ENCODE measurements around the gene ADAP1.
A peak's percentile ranks its signal among the peaks of the same experiment; 100 is the strongest.

The ADAP1 gene

DNA sequence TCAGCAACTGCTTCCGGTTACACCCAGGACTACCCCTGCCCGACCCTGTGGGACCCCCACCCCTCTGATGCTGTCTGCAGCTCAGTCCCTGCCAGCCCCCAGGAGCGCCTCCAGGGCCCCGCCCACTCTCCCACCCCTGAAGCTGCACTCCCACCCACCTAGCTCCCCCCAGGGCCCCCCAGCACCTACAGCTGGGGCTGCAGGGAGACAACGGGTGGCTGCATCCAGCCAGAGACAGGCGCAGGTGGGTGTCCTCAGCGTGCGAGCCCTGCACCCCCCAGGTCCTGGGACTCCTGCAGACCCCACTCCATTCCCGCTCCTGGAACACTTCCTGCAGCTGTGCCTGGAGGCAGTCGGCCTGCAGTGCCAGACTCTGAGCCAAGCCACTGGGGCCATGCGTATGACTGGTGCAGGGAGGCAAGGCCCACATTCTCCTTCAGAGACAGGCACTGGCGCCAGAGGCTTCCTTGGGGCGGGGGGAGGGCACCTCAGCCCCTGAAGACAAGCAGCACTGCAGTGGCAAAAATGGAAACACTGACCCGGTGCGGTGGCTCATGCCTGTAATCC lies 34.6 kb upstream of the ADAP1 start:
- no peak for DNase-seq

DNA sequence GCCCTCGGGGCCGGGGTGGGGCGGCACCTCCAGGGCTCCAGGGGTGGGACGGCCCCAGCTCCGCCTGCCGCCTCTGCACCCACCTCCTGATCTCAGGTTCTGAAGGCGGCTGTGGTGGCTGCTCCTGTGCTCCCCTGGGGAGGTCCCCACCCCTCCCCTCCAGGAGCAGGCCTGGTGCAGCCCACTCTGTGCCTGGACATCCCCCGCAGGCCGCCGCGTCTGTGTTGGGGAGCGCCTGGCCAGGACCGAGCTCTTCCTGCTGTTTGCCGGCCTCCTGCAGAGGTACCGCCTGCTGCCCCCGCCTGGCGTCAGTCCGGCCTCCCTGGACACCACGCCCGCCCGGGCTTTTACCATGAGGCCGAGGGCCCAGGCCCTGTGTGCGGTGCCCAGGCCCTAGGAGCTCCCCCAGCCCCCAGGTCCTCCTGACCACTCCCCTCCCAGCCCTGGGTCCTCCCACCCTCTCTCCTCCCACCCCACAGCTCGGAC lies 34.0 kb upstream of the ADAP1 start:
- DNase-seq = no peak

DNA sequence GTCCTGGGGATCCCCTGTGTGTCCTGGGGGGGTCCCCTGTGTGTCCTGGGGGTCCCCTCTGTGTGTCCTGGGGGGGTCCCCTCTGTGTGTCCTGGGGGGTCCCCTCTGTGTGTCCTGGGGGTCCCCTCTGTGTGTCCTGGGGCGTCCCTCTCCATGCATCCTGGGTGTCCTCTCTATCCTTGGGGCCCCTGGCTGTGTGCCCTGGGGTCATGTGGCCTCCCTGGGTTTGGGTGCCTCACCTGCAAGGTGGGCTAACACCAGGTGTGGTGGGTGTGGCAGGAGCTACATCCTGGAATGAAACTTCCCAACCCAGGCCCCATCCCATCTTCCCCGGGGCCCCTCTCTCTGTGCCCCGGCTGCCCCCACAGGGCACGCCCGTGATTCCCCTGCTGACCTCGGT lies 33.4 kb upstream of the ADAP1 start:
- no peak for DNase-seq

DNA sequence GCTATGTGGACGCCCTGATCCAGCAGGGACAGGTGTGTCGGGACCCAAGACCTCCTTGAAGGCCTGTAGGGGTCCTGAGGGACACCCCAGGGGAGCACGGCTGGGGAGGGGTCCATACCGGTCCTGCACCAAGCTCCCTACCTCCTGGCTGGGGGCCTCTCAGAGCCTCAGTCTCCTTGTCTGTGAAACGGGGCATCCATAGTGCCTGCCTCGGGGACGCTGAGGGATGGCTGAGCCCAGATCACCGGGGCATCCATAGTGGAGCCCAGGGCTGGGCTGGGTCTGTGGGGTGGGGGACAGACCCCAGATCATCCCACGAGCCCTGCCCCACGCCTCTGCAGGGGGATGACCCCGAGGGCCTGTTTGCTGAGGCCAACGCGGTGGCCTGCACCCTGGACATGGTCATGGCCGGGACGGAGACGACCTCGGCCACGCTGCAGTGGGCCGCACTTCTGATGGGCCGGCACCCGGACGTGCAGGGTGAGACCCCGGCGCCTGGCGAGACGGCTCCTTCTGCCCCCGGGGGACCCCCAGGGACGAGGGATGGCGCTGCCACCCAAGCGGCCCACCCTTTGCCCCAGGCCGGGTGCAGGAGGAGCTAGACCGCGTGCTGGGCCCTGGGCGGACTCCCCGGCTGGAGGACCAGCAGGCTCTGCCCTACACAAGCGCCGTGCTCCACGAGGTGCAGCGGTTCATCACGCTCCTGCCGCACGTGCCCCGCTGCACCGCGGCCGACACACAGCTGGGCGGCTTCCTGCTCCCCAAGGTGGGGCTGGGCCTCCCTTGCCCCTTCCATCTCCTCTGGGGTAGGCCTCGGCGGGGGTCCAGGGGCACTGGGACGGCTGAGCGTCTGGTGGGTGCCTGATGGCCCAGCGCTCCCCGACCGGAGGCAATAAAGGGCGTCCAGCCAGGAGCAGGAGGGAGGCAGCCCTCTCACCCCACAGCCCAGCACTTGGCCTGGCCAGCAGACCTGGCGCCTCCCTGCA lies 32.6 kb upstream of the ADAP1 start:
- no peak for DNase-seq

DNA sequence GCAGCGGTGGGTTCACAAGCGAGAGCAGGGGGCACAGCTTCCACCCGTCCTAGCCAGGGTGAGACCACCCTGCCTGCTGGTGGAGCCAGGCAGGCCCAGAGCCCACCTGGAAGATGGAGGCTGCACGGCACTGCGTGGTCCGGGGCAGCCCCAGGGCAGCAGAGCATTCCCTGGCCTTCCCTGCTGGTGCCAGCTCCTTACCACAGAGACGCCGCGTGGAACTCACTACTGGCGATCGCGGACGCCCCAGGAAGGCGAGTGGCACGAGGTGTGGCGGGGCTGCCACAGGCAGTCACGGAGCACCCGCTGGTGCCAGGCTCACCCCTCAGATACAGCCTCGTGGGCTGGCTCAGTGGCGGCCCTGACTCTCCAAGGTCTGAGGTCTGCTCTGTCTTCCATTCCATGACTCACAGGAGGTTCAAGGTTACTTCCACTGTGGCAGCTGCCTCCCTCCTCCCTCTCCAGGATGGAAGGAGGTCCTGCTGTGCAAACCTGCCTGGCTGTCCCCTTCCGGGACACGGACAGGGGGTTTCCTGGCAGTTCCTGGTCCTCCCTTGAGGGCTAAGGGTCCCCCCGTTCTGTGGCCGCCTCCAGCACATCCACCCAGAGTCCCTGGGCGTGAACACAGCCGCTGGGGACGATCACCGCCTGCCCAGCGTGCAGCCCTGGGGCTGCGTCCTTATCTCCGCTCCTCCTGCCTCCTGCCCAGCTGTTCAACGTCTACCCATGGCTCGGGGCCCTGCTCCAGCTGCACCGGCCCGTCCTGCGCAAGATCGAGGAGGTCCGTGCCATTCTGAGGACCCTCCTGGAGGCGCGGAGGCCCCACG lies 31.6 kb upstream of the ADAP1 start:
- DNase-seq = no peak

DNA sequence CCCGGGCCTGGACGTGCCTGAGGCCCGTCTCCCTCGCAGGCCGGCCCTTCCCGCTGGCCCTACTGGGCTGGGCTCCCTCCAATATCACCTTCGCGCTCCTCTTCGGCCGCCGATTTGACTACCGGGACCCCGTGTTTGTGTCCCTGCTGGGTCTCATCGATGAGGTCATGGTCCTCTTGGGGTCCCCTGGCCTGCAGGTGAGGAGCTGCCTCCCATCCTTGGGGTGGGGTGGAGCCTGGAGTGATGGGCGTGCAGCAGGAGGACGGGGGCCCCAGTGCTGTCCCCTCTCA lies 30.6 kb upstream of the ADAP1 start:
- DNase-seq = no peak

DNA sequence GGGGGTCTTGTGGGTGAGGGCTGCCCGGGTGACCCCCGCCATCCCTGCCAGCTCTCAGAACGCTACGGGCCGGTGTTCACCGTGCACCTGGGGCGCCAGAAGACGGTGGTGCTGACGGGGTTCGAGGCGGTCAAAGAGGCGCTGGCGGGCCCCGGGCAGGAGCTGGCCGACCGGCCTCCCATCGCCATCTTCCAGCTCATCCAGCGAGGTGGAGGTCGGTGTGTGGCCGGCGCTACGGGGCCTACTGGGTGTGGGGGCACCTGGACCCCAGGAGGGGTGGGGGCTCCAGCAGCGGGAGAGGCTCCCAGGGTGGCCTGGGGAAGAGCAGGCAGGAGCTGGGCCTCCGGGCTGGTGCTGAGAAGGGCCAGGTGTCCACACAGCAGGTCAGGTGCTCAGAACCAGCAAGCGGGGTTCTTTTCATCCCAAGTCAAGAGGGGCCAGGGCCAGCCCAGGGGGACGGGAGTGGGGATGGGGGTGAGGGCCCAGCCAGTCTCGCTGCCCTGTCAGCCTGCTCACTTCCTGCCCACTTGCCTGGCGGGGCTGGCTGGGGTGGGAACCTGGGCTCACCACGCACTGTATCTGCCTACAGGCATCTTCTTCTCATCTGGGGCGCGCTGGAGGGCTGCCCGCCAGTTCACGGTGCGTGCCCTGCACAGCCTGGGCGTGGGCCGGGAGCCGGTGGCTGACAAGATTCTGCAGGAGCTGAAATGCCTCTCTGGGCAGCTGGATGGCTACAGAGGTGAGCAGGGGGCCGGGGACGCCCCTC lies 30.1 kb upstream of the ADAP1 start:
- no peak for DNase-seq

DNA sequence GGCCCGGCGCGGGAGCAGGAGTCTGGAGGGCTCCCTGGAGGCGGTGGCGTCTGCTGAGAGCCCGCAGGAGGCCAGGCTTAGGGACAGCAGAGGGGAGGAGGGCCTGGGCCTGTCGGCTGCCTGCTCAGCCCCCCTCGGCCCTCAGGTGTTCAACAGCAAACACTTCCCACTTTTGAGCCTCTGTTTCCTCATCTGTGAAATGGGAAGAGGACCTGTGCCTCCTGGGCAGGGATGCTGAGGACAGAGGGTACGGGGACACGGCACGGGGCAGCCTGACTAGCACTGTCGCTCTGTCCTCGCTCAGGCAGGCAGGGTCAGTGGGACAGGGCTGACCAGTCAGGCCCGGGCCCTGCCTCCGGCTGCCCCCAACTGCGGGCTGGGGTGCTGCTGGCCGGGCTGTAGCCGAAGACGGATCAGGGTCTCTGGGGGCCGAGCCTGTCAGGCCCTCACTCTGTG lies 29.2 kb upstream of the ADAP1 start:
- DNase-seq = no peak

DNA sequence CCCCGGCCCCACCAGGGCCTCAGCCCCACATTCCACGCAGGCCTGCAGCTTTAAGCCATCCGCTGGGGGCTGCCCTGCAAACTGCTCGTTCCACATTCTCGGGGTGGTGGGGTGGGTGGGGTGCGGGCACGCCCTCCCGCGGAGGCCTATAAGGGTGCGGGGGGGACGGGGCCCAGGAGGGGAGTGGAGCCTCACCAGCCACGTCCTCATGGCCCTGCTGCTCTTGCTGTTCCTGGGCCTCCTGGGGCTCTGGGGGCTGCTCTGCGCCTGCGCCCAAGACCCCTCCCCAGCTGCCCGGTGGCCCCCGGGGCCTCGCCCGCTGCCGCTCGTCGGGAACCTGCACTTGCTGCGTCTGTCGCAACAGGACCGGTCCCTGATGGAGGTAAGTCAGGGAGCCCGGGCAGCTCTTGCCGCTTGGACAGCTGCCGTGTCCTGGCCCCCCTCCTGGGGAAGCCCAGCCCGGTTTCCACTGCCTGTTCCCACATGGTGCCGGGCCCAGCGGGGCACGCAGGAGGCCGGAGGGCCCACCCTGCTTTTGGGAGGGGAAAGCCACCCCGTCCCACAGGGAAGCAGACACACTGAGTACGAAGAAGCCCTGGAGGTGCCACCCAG lies 28.6 kb upstream of the ADAP1 start, which contains the start of gene CYP2W1:
TSS of gene CYP2W1 (plus strand) at position 178 of the 612 bp plus-strand sequence. CDS start at position 209, 31 bp downstream.
- no peak for DNase-seq

DNA sequence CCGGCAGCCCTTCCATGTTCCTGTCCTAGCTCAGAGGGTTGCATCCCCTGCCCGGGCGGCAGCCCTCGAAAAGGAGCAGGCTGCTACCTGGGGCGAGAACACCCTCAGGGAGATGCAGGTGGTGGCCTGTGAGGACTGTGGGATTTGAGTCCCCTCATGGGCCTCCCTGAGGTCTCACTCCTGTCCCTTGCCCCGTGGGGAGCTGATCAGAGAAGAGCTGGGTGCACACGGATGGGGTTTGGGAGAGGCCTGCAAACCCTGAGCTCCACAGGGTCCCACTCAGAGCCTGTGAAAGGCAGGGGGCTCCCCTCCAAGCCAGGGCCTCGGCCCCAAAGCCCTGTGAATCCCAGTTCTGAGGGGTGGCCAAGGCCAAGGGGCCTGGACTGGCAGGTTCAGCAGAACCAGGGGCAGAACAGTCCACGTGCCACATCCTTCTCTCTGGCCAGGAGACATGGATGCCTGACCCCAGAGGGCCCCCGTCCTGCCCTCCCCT lies 28.1 kb upstream of the ADAP1 start:
- no peak for DNase-seq

DNA sequence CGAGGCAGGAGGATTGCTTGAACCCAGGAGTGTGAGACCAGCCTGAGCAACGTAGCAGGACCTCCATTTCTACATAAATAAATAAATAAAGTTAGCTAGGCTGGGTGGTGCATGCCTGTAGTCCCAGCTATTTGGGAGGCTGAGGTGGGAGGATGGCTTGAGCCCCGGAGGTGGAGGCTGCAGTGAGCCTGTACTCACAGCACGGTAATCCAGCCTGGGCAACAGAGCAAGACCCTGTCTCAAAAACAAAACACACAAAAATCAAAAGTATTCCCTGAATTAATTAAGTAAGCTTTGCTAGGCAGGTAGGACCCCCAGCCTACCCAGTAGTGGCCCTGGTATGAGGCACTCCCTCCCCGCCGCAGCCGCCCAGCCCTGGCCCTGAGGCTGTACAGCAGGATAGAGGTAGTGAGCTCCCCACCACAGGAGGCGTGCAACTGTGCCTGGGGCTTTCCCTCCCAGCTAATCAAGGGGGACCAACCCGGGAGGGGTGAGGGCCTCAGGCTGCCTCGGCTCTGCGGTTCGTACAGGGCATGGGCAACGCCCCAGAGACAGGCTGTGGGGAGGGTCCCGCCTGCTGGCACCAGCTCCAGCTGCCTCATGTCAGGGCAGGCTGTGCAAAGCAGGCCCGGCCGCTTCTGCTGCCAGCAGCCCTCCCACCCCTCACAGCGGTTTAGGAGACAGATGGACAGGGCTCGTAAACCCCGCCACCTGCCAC lies 27.5 kb upstream of the ADAP1 start:
- DNase-seq = no peak

DNA sequence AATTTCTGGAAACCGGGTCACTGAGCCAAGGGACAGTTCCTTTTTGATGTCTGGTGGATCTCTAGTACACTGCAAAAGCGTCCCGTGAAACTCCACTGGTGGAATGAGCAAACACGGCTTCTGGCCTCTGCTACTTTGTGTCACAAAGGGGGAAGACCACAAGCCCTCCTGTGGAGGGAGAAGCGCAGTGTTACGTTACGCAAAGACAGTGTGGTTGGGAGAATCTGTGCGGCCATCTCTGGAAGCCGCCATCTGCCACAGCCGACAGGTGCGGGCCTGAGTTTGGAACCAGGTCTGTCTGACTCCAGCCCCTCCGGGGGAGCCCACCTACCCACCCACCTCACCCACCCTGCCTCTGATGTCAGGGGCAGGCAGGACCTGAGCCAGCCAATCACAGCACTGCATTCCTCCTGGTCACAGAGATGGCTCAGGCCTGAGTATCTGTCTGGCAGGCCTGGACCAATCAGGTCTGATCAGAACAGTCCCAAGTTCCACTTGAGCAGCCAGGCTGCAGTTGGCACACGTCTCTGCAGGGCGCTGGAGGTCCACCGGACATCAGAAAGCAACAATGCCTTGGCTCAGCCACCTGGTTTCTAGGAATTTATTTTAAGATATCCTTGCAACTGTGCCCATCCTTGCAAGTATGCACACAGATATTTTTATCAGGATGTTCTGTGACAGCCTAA lies 25.5 kb upstream of the ADAP1 start:
- peak in 1 of 51 donors; percentile 16 for DNase-seq

DNA sequence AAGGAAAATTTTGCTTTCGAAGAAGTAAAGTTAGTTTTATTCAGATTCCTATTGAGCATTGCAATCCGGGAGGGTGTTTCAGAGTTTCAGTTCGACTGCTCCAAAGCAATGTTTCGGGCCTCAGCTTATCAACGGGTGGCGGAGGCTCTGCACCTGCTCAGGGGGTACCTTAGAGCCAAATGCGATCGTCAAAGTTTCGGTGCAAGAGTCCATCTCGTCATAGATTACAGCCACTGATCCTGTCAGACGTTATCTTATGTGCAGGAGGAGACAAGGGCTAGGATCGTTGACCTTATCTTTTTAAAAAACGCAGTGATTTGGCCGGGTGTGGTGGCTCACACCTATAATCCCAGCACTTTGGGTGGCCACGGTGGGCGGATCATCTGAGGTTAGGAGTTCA lies 24.7 kb upstream of the ADAP1 start:
- no peak for DNase-seq

DNA sequence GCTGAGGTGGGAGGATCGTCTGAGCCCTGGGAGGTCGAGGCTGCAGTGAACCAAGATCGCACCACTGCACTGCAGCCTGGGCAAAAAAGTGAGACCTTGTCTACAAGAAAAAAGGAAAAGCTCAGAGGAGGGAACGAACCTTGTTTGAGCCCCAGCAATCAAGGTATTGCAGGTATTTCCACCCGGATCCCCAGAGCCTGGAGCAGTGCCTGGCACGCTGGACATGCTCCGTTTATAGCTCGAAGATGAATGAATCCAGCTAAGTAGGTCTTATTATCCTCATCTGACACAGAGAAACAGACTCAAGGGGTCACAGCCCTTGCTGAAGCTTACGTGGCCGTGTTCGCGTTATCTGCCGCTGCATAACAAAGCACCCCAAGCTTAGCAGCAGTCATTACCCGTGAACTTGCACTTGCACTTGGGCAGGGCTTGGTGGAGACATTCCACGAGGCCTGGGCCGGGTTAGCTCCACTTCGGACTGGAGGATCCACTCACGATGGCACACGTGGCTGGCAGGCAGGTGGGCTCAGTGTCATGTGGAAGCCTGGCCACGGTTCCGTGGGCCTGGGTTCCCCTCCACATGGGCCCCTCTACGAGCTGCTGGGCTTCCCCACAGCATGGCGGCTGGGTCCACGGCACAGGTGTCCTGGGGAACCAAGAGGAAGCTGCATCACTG lies 24.1 kb upstream of the ADAP1 start:
- DNase-seq = no peak

DNA sequence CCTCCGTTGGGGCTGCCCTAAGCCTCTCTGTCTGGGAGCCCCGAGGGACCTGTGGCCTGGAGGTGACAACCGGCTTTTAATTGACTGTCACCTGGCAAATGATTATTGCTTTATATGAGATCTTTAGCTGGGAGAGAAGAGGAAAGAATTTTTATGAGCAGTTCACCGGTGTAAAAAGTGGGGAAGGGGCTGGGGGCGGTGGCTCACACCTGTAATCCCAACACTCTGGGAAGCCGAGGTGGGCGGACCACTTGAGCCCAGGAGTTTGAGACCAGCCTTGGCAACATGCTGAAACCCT lies 23.5 kb upstream of the ADAP1 start:
- DNase-seq = no peak

DNA sequence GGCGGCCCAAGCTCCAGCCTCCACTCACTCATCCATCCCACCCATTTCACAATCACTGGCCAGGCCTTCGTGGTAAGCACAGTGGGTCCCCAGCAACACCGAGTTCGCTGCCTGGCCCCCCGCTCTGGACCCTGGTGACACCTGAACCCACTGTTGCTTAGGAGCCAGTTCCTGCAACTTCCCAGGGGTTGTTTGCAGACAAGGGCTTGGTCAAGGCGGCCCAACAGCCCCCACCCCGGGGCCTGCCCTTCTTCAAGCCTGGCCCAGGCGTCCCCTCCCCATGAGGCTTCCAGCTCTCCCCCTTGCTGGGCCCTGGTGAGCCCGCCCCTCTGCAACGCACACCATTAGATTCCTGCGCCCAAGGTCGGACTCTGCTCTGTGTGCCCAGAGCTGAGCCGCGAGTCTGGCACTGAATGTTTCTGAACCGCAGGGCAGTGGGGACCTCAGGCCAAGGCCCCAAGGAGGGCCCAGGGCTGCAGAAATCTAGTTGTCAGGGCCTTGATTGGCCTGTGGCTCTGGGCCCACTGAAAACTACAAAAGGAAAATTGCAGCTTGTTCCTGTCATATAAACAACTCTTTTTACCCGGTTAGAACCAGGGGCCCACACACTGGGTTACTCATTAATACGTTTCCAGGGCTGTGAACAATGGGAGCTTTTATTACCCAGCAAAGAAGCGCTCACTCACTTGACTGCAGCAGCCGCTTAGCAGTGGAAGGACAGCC lies 23.0 kb upstream of the ADAP1 start:
- peak in 37 of 51 donors; percentile 11 to 90 (median 48) for DNase-seq

DNA sequence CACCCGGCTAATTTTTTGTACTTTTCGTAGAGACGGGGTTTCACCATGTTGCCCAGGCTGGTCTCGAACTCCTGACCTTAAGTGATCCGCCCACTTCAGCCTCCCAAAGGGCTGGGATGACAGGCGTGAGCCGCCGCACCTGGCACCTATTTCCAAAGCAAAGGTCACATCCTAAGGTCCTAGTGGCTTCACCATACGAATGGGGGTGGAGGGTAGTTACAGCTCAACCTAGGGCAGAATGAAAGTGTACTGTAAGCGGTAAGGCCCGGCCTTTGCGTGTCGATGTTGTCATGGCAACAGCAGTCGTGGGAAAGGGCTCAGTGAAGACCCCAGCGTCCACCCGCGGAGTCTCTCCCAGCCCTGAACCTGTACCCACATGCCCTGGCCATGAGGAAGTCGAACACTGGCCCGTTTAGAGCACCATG lies 22.4 kb upstream of the ADAP1 start:
- DNase-seq = no peak

Measured in hypothalamus (tissue), 51 donors.